Natural killer cell (primary cell): ENCODE data around the gene SCN5A. TPM values are rescaled to one million over a fixed set of nuclear protein-coding genes. Genes with fewer than 3 reads are reported as not detected.

ENCODE experiments used
- ATAC-seq, 3 donors: fragments of 150-1000 bp in 2 of 3; fragments of 200-7000 bp in 1 of 3; cut with Tn5 transposase; 1 replicate in 1 of 3; 2 replicates in 2 of 3; pipeline ENCODE4 v1.10.0; 2021; ENCODE audit warnings: mild to moderate bottlenecking in 2 of 3, moderate library complexity in 2 of 3
- DNase-seq, 2 donors: peaks; one replicate each; pipeline versions ENCODE4 v3.0.0 to v3.0.0-alpha.2; 2013 to 2021; ENCODE audit warnings: mixed read lengths in 1 of 2
- H3K27ac ChIP-seq: one replicate; pipeline ENCODE4 v1.5.1; 2013; ENCODE audit warnings: mild to moderate bottlenecking, low read length
- H3K27me3 ChIP-seq: one replicate; pipeline ENCODE4 v1.6.1; 2013; ENCODE audit warnings: low read length; ENCODE audit not compliant: control insufficient read depth, insufficient read depth
- H3K36me3 ChIP-seq: one replicate; pipeline ENCODE4 v1.6.1; 2013; ENCODE audit warnings: low read length; ENCODE audit not compliant: control insufficient read depth, insufficient read depth
- H3K4me1 ChIP-seq: one replicate; pipeline ENCODE4 v1.6.1; 2013; ENCODE audit warnings: low read length; ENCODE audit not compliant: control insufficient read depth, insufficient read depth
- H3K4me3 ChIP-seq: one replicate; pipeline ENCODE4 v1.5.1; 2013; ENCODE audit warnings: low read length
- H3K9me3 ChIP-seq: one replicate; pipeline ENCODE4 v1.6.1; 2013; ENCODE audit warnings: low read length; ENCODE audit not compliant: control insufficient read depth, insufficient read depth
- H3K27ac Mint-ChIP-seq, 2 donors: one replicate each; pipeline ENCODE4 v1.8.0; 2022; ENCODE audit warnings: mild to moderate bottlenecking in 2 of 2, mixed read lengths in 2 of 2, moderate library complexity in 1 of 2
- H3K27me3 Mint-ChIP-seq, 2 donors: one replicate each; pipeline ENCODE4 v1.8.0; 2022; ENCODE audit warnings: low read depth in 2 of 2, mixed read lengths in 2 of 2
- H3K36me3 Mint-ChIP-seq: one replicate; pipeline ENCODE4 v1.8.0; 2022; ENCODE audit warnings: mixed read lengths
- H3K4me1 Mint-ChIP-seq, 2 donors: one replicate each; pipeline ENCODE4 v1.8.0; 2022; ENCODE audit warnings: mixed read lengths in 2 of 2
- H3K4me3 Mint-ChIP-seq: one replicate; pipeline ENCODE4 v1.8.0; 2022; ENCODE audit warnings: mild to moderate bottlenecking, moderate library complexity, mixed read lengths
- H3K9me3 Mint-ChIP-seq, 2 donors: one replicate each; pipeline ENCODE4 v1.8.0; 2022; ENCODE audit warnings: mixed read lengths in 2 of 2
- WGBS: methylation state at CpG from one replicate; pipeline ENCODE4 v1.1.7; 2013; ENCODE audit warnings: missing lambda C conversion rate; ENCODE audit not compliant: insufficient coverage; 5-methylcytosine and 5-hydroxymethylcytosine counted together
- intact Hi-C: fragments of 100-400 bp; cut with micrococcal nuclease; formaldehyde crosslinking; loops from one replicate; pipeline ENCODE4 v1.14.2; 2022
- total RNA-seq, 4 donors: library from RNA; stranded (reverse); fragments of 120-200 nt in 1 of 4; gene quantifications; one replicate each; pipeline versions ENCODE4 v1.2.3 to v1.2.4, GENCODE V29; 2013 to 2022
- TF ChIP-seq, protein P1 (sequence below): fragments of 200-600 bp; IDR thresholded peaks from one replicate; pipeline ENCODE4 v1.8.0; 2022; ENCODE audit warnings: antibody characterized with exemption

Gene SCN5A
- total RNA-seq, 3 donors from 2014 or later (not counting 1 experiment from before 2014, with no cell fraction given), result 0.50 TPM; not detected in 2

DNA sequence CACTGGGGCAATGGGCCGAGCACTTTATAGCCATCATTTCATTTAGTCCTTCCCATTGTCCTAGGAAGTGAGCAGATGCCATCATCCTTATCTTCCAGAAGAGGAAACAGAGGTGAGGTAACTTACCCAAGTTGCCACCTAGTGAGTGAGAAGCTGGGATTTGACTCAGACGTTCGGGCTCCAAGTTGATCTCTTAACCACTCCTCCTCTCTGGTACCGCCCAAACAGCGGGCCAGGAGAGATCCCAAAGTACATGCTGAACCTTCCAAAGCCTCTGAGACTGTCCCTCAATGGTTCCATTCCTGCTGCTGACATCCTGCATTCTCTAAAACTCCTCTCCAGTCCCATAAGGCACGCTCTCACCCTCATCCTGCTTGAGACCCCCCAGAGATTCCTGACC, 97.1 kb downstream of the SCN5A start:
- no peaks in the 10 kb centered on the region for H3K27me3 ChIP-seq
- H3K4me3 ChIP-seq, result no peak overlapping the region
- intact Hi-C loops, result no loop called here
- Mint-ChIP-seq H3K4me3 (no peak overlapping the region), H3K36me3 (no peaks in the 10 kb centered on the region), H3K27me3 (peaks cover 0 to 7% of the 10 kb centered on the region in 2 donors), H3K27ac (no peak overlapping the region), H3K9me3 (no peaks in the 10 kb centered on the region), H3K4me1 (no peaks in the 10 kb centered on the region)
- H3K9me3 ChIP-seq, result no peaks in the 10 kb centered on the region
- no peak for ATAC-seq
- peak in 1 of 2 donors; percentile 3 for DNase-seq
- no peak overlapping the region for H3K27ac ChIP-seq
- H3K36me3 ChIP-seq, result no peaks in the 10 kb centered on the region
- TF ChIP-seq, protein P1, sequence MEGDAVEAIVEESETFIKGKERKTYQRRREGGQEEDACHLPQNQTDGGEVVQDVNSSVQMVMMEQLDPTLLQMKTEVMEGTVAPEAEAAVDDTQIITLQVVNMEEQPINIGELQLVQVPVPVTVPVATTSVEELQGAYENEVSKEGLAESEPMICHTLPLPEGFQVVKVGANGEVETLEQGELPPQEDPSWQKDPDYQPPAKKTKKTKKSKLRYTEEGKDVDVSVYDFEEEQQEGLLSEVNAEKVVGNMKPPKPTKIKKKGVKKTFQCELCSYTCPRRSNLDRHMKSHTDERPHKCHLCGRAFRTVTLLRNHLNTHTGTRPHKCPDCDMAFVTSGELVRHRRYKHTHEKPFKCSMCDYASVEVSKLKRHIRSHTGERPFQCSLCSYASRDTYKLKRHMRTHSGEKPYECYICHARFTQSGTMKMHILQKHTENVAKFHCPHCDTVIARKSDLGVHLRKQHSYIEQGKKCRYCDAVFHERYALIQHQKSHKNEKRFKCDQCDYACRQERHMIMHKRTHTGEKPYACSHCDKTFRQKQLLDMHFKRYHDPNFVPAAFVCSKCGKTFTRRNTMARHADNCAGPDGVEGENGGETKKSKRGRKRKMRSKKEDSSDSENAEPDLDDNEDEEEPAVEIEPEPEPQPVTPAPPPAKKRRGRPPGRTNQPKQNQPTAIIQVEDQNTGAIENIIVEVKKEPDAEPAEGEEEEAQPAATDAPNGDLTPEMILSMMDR, result no peak
- 78% methylated on average over 6 of the region's 6 CpGs for WGBS
- H3K4me1 ChIP-seq, result peaks cover 3% of the 10 kb centered on the region

DNA sequence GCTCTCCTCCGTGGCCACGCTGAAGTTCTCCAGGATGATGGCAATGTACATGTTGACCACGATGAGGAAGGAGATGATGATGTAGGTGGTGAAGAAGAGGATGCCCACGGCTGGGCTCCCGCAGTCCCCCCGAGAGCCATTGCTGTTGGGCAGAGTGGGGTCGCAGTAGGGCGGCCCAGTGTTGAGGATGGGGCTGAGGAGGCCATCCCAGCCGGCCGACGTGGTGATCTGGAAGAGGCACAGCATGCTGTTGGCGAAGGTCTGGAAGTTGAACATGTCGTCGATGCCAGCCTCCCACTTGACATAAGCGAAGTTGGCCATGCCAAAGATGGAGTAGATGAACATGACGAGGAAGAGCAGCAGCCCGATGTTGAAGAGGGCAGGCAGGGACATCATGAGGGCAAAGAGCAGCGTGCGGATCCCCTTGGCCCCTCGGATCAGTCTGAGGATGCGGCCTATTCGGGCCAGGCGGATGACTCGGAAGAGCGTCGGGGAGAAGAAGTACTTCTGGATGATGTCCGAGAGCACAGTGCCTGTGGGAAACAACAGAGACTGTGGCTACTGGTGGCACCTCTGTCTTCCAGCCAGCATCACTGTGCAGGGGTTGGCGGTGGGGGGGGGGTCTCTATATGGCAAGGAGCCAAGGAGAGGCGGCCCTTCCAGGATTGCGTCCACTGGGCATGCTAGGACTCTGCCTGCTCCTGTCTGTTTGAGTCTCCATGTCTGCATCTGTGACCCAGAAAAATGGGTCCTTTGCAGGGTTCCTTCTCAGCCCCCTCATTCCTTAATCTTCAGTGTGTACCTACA, 98.3 kb downstream of the SCN5A start:
- peak in 1 of 2 donors; percentile 8 for DNase-seq
- Mint-ChIP-seq H3K9me3 (no peaks in the 10 kb centered on the region), H3K27me3 (peaks cover 0 to 3% of the 10 kb centered on the region in 2 donors), H3K4me1 (no peaks in the 10 kb centered on the region), H3K36me3 (no peaks in the 10 kb centered on the region), H3K4me3 (no peak overlapping the region), H3K27ac (no peak overlapping the region)
- peaks cover 3% of the 10 kb centered on the region for H3K4me1 ChIP-seq
- intact Hi-C loops, result no loop called here
- WGBS, result 96% methylated on average over 30 of the region's 30 CpGs
- no peaks in the 10 kb centered on the region for H3K27me3 ChIP-seq
- no peak for ATAC-seq
- H3K36me3 ChIP-seq, result no peaks in the 10 kb centered on the region
- no peaks in the 10 kb centered on the region for H3K9me3 ChIP-seq
- H3K27ac ChIP-seq, result no peak overlapping the region
- no peak overlapping the region for H3K4me3 ChIP-seq
- TF ChIP-seq, protein P1, result no peak

DNA sequence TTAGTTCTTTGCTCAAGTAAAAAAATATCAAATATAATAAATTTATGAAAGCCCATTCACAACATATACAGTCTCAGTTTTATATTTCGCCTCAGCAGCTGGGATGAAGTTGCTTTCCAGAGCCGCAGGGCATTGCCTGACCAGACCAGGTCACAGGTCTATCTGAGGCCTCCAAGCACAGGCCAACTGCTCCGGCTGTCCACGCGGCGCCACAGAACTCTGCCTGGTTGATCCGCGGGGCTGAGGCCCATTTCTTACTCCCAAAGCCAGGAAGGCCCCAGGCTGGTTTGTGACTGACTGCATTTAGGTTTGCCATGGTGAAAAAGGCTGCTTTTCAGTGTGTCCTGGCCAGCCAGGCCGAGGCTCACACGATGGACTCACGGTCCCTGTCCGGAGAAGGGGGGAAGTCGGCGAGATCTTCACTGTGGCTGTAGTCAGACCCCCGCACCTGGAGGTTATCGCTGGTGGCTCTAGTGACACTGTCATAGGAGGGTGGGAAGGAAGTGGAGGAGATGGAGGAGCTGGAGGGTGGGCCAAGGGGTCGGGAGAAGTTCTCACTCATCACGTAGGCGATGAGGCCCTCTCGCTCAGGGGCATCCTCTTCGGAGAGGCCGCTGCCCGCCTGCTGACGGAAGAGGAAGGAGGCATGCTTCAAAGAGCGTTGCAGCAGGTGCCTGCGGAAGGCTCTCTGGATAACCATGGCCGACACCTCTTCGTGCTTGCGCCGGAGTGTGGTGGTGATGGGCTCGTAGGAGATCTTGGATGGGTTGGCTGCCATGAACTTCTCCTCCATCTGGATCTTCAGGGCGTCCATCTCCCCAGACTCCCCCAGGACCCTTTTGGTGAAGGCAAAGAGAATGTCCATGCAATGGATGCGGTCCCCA, 99.3 kb downstream of the SCN5A start:
- Histone ChIP-seq H3K4me1 (peaks cover 3% of the 10 kb centered on the region), H3K27me3 (no peaks in the 10 kb centered on the region), H3K36me3 (no peaks in the 10 kb centered on the region), H3K9me3 (no peaks in the 10 kb centered on the region), H3K4me3 (no peak overlapping the region), H3K27ac (no peak overlapping the region)
- peak in 1 of 2 donors; percentile 4 for DNase-seq
- Mint-ChIP-seq H3K4me3 (no peak overlapping the region), H3K27ac (no peak overlapping the region), H3K9me3 (no peaks in the 10 kb centered on the region), H3K4me1 (no peaks in the 10 kb centered on the region), H3K36me3 (no peaks in the 10 kb centered on the region), H3K27me3 (no peaks in the 10 kb centered on the region)
- intact Hi-C loops, result no loop called here
- TF ChIP-seq, protein P1, result no peak
- WGBS, result 95% methylated on average over 33 of the region's 33 CpGs
- no peak for ATAC-seq
